H1 (cell line): ENCODE results near the gene RPTOR. TPM values are rescaled to one million over a fixed set of nuclear protein-coding genes. Genes with fewer than 3 reads are reported as not detected.

ENCODE experiments used
- BACH1 ChIP-seq: IDR thresholded peaks from 2 replicates; pipeline ENCODE4 v1.6.1; 2012; ENCODE audit warnings: low read length, improper control_type of control experiment
- CBX8 ChIP-seq: fragments of 300-800, 300-1000 bp; sonication (generic); IDR thresholded peaks from 2 replicates; pipeline ENCODE4 v1.7.1; 2016; ENCODE audit warnings: low read depth, low read length, borderline replicate concordance
- CEBPB ChIP-seq: IDR thresholded peaks from 2 replicates; pipeline ENCODE4 v1.6.1; 2012; ENCODE audit warnings: low read depth, low read length
- CHD7 ChIP-seq: fragments of 300-600 bp; sonication (generic); IDR thresholded peaks from 2 replicates; pipeline ENCODE4 v1.7.1; 2012; ENCODE audit warnings: low read length, moderate library complexity, mild to moderate bottlenecking, inconsistent platforms; ENCODE audit not compliant: insufficient replicate concordance
- CREB1 ChIP-seq: IDR thresholded peaks from 2 replicates; pipeline ENCODE4 v1.6.1; 2012; ENCODE audit warnings: inconsistent platforms
- EP300 ChIP-seq, 2 experiments: IDR thresholded peaks; 1 replicate in 1 of 2; 2 replicates in 1 of 2; pipeline ENCODE4 v1.6.1; 2011 to 2012; ENCODE audit warnings: low read depth in 2 of 2, low read length in 2 of 2, mild to moderate bottlenecking in 2 of 2, borderline replicate concordance in 1 of 2, inconsistent platforms in 1 of 2, moderate library complexity in 1 of 2
- GTF2F1 ChIP-seq: IDR thresholded peaks from 2 replicates; pipeline ENCODE4 v1.6.1; 2012; ENCODE audit warnings: low read depth, low read length, improper control_type of control experiment, borderline replicate concordance
- JUND ChIP-seq: IDR thresholded peaks from 2 replicates; pipeline ENCODE4 v1.6.1; 2011; ENCODE audit warnings: mild to moderate bottlenecking, improper control_type of control experiment, low read length
- KDM1A ChIP-seq: fragments of 200-600, 300-600 bp; sonication (generic); IDR thresholded peaks from 2 replicates; pipeline ENCODE4 v1.7.1; 2016; ENCODE audit warnings: mild to moderate bottlenecking, low read length, borderline replicate concordance
- KDM4A ChIP-seq: IDR thresholded peaks from one replicate; pipeline ENCODE4 v1.7.1; 2012; ENCODE audit warnings: low read depth, mild to moderate bottlenecking, moderate library complexity, low read length, inconsistent platforms; ENCODE audit not compliant: severe bottlenecking
- SAP30 ChIP-seq: fragments of 300-600 bp; sonication (generic); IDR thresholded peaks from 2 replicates; pipeline ENCODE4 v1.7.1; 2012; ENCODE audit warnings: low read length, moderate library complexity, mild to moderate bottlenecking, inconsistent platforms; ENCODE audit not compliant: insufficient read depth, insufficient replicate concordance
- YY1 ChIP-seq: IDR thresholded peaks from 2 replicates; pipeline ENCODE4 v1.6.1; 2011; ENCODE audit warnings: low read depth, mild to moderate bottlenecking, low read length
- polyA plus RNA-seq, 7 experiments: library from polyadenylated mRNA; depleted of rRNA in 3 of 7; stranded (reverse) in 5 of 7; unstranded in 2 of 7; fragments of >200 nt in 5 of 7; fragments of 200-250 nt in 2 of 7; gene quantifications; 1 replicate in 5 of 7; 2 replicates in 1 of 7; 4 replicates in 1 of 7; pipeline versions ENCODE4 v1.2.1 to v1.2.3, GENCODE V29; 2011 to 2013; ENCODE audit warnings: missing spikeins in 2 of 7, mixed read lengths in 2 of 7
- total RNA-seq: library from RNA; stranded (reverse); fragmentation: NEBNext Ultra II Directional; extraction: Animal tissue kit (Norgen Biotek cat#: 25700); gene quantifications from 2 replicates; pipeline ENCODE4 v1.2.1, GENCODE V29; 2021

RPTOR gene
- total and polyA plus RNA-seq, 2 of the 8 experiments (the other 6 are each of a cell fraction or from before 2014, with no cell fraction given) = 6.9 to 28.7 TPM

DNA sequence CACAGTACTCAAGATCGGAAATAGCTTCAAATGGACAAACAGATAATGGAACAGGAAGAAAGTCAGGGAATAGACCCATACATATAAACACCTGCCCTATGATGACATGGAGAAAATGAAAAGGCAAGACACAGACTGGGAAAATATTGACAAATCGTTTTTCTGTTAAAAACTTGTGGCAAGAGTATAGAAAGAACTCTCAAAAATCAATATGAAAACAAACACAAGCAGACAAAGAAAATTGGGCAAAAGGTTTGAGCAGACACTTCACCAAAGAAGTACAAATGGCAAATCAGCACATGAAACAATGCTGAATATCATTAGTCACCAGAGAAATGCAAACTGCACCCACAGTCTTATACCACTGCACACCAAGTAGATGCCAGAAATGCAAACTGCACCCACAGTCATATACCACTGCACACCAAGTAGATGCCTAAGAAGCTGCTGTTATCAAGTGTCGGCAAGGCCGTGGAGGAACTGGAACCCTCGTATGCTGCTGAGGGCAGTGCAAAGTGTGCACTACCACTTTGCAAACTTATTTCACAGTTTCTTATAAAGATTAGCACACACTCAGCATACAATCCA lies 323.5 kb downstream of the RPTOR start (continued):
- TF ChIP-seq CHD7 (no peak), GTF2F1 (no peak), JUND (no peak), CBX8 (no peak), YY1 (no peak), CEBPB (no peak), SAP30 (no peak), BACH1 (no peak), KDM4A (no peak), CREB1 (no peak), EP300 (IDR thresholded peaks at IDR 0.05; ENCODE audit: borderline replicate concordance in 1 of 2, low read depth in 2 of 2, low read length in 2 of 2) (no peak), KDM1A (no peak)
